Measurements from ENCODE around the gene PROCA1. TPM values are rescaled to one million over a fixed set of nuclear protein-coding genes. Genes with fewer than 3 reads are reported as not detected.

The PROCA1 gene
- total RNA-seq, 6 donors from 2014 or later = 1.2 to 11.5 (median 3.4) TPM

DNA sequence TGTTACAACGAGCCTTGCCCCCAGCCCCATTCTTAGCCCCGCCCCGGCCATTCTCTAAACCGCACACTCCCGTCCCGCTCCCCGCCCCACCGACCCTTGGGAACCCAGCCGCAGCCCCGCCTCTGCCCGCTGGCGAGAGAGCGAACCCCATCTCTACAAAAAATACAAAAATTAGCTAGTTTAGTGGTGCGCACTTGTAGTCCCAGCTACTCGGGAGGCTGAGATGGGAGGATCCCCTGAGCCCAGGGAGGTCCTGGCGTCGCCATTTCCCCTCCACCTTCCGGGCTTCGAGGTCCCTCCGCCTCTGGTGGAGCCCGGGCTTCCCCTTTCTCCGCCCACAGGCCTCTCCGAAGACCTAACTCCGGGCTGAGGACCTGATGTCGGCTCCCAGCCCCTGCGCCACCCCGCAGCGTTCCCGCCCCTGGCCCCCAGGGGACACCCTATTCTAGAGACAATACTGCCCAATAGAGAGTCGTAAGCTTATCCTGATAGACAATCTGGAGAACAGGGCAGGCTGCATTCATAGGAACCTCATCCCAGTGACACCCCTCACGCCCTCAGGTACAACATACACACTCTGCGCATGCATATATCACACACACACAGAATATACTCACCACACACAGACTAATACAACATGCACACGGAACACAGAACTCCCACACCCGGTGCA is 480 bp upstream of the PROCA1 start:
- peak overlapping the region in 3 of 4 donors; percentile 59 to 75 (median 68) for H3K4me3 ChIP-seq
- H3K27ac ChIP-seq = peak overlapping the region; percentile 81 to 89 (median 84)
- H3K4me1 ChIP-seq = peaks cover 21 to 38% (median 26%) of the 10 kb centered on the region in 4 donors
- H3K27me3 ChIP-seq = no peaks in the 10 kb centered on the region
- ATAC-seq (ENCODE audit: low FRiP score in 2 of 2) (peak; percentile 2 to 51), DNase-seq (peak; percentile 55 to 89)
- no peaks in the 10 kb centered on the region for H3K9me3 ChIP-seq
- 27 to 32% methylated on average over 30 to 34 of the region's 34 CpGs for WGBS, 2 donors
- H3K36me3 ChIP-seq = peaks cover 0 to 15% (median 9%) of the 10 kb centered on the region in 4 donors
- no peak for TF ChIP-seq POLR2AphosphoS5 (IDR thresholded peaks at IDR 0.05)
- peak in 1 of 4 donors; percentile 12 for TF ChIP-seq POLR2A (IDR thresholded peaks at IDR 0.05)
- TF ChIP-seq, protein P1, sequence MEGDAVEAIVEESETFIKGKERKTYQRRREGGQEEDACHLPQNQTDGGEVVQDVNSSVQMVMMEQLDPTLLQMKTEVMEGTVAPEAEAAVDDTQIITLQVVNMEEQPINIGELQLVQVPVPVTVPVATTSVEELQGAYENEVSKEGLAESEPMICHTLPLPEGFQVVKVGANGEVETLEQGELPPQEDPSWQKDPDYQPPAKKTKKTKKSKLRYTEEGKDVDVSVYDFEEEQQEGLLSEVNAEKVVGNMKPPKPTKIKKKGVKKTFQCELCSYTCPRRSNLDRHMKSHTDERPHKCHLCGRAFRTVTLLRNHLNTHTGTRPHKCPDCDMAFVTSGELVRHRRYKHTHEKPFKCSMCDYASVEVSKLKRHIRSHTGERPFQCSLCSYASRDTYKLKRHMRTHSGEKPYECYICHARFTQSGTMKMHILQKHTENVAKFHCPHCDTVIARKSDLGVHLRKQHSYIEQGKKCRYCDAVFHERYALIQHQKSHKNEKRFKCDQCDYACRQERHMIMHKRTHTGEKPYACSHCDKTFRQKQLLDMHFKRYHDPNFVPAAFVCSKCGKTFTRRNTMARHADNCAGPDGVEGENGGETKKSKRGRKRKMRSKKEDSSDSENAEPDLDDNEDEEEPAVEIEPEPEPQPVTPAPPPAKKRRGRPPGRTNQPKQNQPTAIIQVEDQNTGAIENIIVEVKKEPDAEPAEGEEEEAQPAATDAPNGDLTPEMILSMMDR (IDR thresholded peaks at IDR 0.05) = peak in 1 of 6 experiments; percentile 6
- TF ChIP-seq EP300 (IDR thresholded peaks at IDR 0.05) = no peak

DNA sequence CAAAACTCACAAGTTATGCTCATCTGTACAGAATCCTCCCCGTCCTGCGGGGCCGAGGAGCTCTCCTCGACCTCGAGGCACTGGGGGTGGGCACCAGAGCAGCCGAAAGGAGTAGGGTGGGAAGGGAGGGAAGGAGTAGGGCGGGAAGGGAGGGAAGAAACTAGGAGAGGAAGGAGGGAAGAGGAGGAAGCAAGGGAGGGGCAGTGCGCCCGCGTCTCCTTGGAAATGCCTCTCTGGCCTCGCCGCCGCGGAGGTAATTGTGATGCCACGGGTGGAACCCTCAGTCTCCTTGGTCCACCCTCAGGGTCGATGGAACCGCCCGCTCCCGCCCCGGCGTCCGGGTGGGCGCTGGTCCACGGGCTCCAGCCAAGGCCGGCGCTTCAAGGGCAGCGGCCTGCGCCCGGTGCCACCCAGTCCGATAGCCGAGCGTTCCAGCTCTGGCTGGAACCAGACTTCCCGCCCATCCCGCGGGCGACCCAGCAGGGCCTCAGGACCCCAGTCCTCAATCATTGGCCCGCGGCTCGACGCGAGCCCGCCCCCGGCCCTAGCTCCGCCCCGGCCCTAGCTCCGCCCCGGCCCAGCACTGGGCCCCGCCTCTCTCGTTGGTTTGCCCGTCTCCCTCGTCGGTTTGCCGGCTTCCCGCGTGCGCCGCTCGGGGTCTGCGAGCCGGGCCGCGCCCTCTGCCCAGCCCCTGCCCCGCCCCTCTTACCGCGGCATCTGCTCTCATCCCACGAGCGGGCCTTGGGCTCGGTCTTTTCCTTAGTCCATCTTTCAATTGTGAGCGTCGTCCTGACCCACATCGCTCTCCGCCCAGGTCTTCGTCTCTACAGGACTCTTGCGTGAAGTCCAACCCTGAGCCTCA is 596 bp downstream of the PROCA1 start:
- peak; percentile 94 to 97 for ATAC-seq (ENCODE audit: low FRiP score in 2 of 2)
- Histone ChIP-seq H3K27me3 (no peaks in the 10 kb centered on the region), H3K9me3 (no peaks in the 10 kb centered on the region), H3K4me3 (peak overlapping the region; percentile 40 to 75 (median 64)), H3K36me3 (peaks cover 0 to 15% (median 9%) of the 10 kb centered on the region in 4 donors), H3K4me1 (peaks cover 15 to 29% (median 18%) of the 10 kb centered on the region in 4 donors), H3K27ac (peak overlapping the region; percentile 81 to 89 (median 84))
- WGBS, 2 donors = 0 to 1% methylated on average over 45 to 58 of the region's 74 CpGs
- DNase-seq = peak; percentile 92 to 99
- peak in 3 of 4 donors; percentile 50 to 82 (median 59) for TF ChIP-seq POLR2A (IDR thresholded peaks at IDR 0.05)
- peak; percentile 44 to 74 for TF ChIP-seq POLR2AphosphoS5 (IDR thresholded peaks at IDR 0.05)
- TF ChIP-seq, protein P1 (IDR thresholded peaks at IDR 0.05) = no peak
- no peak for TF ChIP-seq EP300 (IDR thresholded peaks at IDR 0.05)

DNA sequence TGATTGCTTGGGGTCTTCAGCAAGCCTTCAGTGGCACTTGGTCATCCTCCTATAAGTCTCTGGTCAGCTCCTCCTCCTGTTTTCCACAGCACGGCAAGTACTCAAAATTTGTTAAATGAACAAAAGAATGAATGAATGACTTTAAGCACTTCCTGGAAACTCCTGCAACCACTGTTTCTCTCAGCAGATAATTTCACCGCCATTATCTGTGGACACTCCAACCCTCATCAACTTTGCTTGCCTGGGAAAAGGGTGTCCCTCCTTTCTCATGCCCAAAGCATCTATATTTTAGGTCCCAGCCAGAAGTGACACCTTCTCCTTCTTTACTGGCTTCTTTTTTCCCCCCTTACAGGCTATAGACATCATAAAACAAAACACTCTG is 4.4 kb downstream of the PROCA1 start:
- H3K4me3 ChIP-seq = no peak overlapping the region
- no peak overlapping the region for H3K27ac ChIP-seq
- 90 to 93% methylated on average over 2 of the region's 2 CpGs for WGBS, 2 donors
- H3K4me1 ChIP-seq = peaks cover 10 to 23% (median 15%) of the 10 kb centered on the region in 4 donors
- H3K9me3 ChIP-seq = no peaks in the 10 kb centered on the region
- H3K36me3 ChIP-seq = peaks cover 6 to 27% (median 15%) of the 10 kb centered on the region in 4 donors
- no peaks in the 10 kb centered on the region for H3K27me3 ChIP-seq
- TF ChIP-seq POLR2A (IDR thresholded peaks at IDR 0.05) = no peak
- TF ChIP-seq POLR2AphosphoS5 (IDR thresholded peaks at IDR 0.05) = no peak
- ATAC-seq (ENCODE audit: low FRiP score in 2 of 2) (no peak), DNase-seq (no peak)

DNA sequence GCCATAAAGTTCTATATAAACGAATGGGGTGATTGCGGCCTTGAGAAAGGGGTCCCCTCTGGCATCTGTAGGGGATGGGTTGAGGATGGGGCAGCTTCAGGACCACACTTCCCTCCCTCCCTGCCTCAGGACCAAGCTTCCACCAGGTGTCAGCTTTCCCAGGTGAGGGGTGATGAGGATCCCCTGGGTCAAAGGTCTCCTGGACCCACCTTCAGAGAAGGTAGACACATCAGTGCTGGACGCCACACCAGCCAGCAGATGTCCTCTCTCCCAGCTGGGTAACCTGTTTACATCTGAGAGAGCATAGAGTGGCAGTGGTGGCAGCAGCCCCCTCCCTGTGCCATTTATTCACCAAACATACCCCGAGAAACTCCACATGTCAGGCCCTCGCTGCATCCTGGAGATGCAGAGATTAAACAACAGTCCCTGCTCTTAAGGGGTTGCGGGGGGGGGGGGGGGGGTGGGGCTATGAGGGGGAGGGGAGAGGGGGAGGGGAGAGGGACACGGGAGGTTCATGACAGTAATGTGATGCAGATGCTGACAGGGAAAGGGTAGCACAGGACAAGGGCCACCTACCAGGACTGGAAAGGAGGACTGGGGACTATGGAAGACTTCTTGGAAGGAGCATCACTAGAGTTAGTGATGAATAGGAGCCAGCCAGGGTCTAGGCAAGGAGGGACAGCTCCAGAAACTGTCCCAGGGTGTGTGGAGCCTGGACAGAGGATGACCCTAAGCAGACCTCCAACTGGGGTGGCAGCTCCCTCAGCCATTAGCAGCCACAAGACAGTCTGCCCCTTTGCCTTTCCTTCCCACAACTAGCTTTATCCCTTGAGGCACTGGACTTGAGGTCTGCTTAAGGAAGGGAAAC is 5.0 kb downstream of the PROCA1 start:
- Histone ChIP-seq H3K27ac (no peak overlapping the region), H3K4me1 (peaks cover 4 to 16% (median 9%) of the 10 kb centered on the region in 4 donors), H3K4me3 (no peak overlapping the region), H3K27me3 (no peaks in the 10 kb centered on the region), H3K9me3 (no peaks in the 10 kb centered on the region), H3K36me3 (peaks cover 10 to 33% (median 21%) of the 10 kb centered on the region in 4 donors)
- TF ChIP-seq POLR2A (IDR thresholded peaks at IDR 0.05) (no peak), EP300 (IDR thresholded peaks at IDR 0.05) (no peak), POLR2AphosphoS5 (IDR thresholded peaks at IDR 0.05) (no peak)
- TF ChIP-seq, protein P1 (IDR thresholded peaks at IDR 0.05) = no peak
- ATAC-seq (ENCODE audit: low FRiP score in 2 of 2) (no peak), DNase-seq (no peak)
- WGBS, 2 donors = 79 to 100% methylated on average over 2 to 5 of the region's 7 CpGs
